Measurements from ENCODE around the gene POC1B. TPM values are rescaled to one million over a fixed set of nuclear protein-coding genes. Genes with fewer than 3 reads are reported as not detected.

POC1B gene
- total and polyA plus RNA-seq, 12 donors, result 3.3 to 18.5 (median 11.8) TPM

DNA sequence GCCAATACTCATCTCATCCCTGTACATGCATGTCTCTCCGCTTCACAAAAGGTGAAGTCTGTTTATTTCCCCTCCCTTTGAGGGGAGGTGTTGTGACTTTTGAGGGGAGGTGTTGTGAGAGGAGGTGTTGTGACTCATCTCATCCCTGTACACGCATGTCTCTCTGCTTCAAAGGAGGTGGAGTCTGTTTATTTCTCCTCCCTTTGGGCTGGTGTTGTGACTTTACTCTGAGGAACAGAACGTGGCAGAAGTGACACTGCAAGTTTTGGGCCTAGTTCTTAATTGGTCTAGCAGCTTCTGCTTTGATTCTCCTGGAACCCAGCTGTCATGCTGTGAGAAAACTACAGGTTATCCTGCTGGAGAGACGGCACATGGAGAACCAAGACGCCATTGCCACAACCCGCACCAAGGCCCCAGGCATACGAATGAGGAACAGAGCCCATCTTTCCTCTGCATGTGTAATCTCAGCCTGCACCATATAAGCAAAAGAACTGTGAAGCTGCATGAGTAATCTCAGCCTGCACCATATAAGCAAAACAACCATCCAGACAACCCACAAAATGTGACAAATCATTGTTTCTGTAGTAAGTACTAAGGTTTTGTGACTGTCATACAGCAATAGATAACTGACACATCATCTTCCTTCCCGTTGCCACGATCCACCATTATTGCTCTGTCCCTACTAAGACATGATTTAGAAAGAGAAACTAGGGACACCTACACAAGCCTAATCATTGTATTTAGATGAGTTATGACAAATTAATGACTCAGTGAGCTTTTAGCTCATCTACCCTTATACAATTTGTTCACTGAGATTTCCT is 31.2 kb downstream of the POC1B start:
- no peak overlapping the region for H3K4me3 ChIP-seq
- TF ChIP-seq, protein P1, sequence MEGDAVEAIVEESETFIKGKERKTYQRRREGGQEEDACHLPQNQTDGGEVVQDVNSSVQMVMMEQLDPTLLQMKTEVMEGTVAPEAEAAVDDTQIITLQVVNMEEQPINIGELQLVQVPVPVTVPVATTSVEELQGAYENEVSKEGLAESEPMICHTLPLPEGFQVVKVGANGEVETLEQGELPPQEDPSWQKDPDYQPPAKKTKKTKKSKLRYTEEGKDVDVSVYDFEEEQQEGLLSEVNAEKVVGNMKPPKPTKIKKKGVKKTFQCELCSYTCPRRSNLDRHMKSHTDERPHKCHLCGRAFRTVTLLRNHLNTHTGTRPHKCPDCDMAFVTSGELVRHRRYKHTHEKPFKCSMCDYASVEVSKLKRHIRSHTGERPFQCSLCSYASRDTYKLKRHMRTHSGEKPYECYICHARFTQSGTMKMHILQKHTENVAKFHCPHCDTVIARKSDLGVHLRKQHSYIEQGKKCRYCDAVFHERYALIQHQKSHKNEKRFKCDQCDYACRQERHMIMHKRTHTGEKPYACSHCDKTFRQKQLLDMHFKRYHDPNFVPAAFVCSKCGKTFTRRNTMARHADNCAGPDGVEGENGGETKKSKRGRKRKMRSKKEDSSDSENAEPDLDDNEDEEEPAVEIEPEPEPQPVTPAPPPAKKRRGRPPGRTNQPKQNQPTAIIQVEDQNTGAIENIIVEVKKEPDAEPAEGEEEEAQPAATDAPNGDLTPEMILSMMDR (IDR thresholded peaks at IDR 0.05), result no peak
- no peak for TF ChIP-seq POLR2A (IDR thresholded peaks at IDR 0.05)
- 86 to 93% (median 92%) methylated on average over 9 of the region's 9 CpGs for WGBS, 4 donors
- H3K9me3 ChIP-seq (replicated peaks in 1 of 3), result no peaks in the 10 kb centered on the region
- DNase-seq, result no peak
- H3K27me3 ChIP-seq, result no peaks in the 10 kb centered on the region
- H3K36me3 ChIP-seq (replicated peaks in 1 of 2), result peaks cover 0 to 2% of the 10 kb centered on the region in 2 donors
- H3K27ac ChIP-seq, result no peak overlapping the region
- no peaks in the 10 kb centered on the region for H3K4me1 ChIP-seq (replicated peaks in 1 of 2)
- intact Hi-C loops (cut with DNase I), result no loop called here

DNA sequence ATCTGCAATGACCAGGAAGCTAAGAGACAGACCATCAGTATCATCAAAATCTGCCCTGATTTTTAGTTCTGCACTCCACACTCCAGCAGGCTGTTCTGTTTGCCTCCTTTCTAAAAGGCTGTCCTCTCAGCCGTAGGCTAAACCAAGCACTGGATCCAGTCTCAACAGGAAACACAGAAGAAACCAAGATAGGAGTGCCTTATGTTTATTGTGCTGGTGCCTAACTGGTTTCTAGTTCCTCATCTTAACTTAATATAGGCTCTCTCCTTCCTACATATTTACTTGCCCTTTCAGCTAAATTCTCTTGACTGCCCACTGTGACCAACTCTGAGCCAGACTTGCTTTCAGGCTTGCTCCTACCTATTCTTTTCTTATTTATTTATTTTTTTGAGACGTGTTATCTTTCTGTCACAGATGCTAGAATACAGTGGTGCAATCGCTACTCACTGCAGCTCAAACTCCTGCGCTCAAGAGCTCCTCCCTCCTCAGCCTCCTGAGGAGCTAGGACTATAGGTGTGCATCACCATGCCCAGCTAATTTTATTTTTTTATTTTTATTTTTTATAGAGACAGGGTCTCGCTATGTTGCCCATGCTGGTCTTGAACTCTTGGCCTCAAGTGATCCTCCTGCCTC is 32.1 kb downstream of the POC1B start:
- Histone ChIP-seq H3K27ac (no peak overlapping the region), H3K36me3 (replicated peaks in 1 of 2) (peaks cover 0 to 5% of the 10 kb centered on the region in 2 donors), H3K4me1 (replicated peaks in 1 of 2) (no peaks in the 10 kb centered on the region), H3K4me3 (no peak overlapping the region), H3K27me3 (no peaks in the 10 kb centered on the region), H3K9me3 (replicated peaks in 1 of 3) (no peaks in the 10 kb centered on the region)
- no peak for DNase-seq
- intact Hi-C loops (cut with DNase I), result no loop called here
- TF ChIP-seq POLR2A (IDR thresholded peaks at IDR 0.05), result no peak
- TF ChIP-seq, protein P1 (IDR thresholded peaks at IDR 0.05), result no peak
- WGBS, 4 donors, result 90 to 95% (median 91%) methylated on average over 5 of the region's 5 CpGs

DNA sequence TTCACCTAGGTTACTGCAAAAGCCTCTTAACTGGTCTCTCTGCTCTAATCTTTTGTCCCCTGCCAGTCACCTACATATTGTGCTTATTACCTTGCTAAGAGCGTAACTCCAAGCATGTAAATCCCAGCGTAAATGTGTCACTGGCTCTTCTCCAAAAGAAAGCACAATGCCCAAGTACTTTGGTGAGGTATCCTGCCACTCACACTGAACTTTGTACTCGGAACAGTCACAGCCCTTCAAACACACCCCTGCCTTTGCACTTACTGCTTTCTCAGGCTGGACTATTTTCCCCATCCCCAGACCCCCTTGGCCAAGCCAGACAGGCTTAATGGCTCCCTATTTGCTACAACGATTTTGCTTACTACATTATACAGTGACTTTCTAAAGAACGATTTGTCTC is 33.0 kb downstream of the POC1B start:
- 76 to 88% (median 79%) methylated on average over 5 of the region's 5 CpGs for WGBS, 4 donors
- no peak for DNase-seq
- Histone ChIP-seq H3K36me3 (replicated peaks in 1 of 2) (peaks cover 0 to 5% of the 10 kb centered on the region in 2 donors), H3K27me3 (no peaks in the 10 kb centered on the region), H3K9me3 (replicated peaks in 1 of 3) (no peaks in the 10 kb centered on the region), H3K4me3 (no peak overlapping the region), H3K4me1 (replicated peaks in 1 of 2) (no peaks in the 10 kb centered on the region), H3K27ac (no peak overlapping the region)
- TF ChIP-seq, protein P1 (IDR thresholded peaks at IDR 0.05), result no peak
- no peak for TF ChIP-seq POLR2A (IDR thresholded peaks at IDR 0.05)
- intact Hi-C loops (cut with DNase I), result no loop called here

DNA sequence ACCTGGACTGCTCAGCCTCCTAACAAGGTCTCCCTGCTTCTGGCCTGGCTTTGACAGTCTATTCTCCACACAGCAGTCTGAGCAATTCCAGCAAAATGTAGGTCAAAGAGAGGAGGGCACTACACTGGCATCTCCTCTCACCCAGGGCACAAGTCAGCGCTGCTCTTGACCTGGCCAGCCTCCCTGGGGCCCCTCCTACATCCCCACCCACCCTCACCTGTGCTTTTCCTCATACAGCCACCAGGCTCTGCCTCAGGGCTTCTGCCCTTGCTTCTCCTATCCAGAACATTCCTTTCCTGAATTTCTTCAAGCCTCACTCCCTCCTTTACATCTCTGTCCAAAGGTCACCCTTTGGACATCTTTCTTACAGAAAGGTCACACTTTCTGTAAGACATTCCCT is 34.9 kb downstream of the POC1B start:
- DNase-seq, result no peak
- H3K4me3 ChIP-seq, result no peak overlapping the region
- H3K9me3 ChIP-seq (replicated peaks in 1 of 3), result no peaks in the 10 kb centered on the region
- intact Hi-C loops (cut with DNase I), result no loop called here
- 83 to 100% (median 96%) methylated on average over 1 of the region's 1 CpG for WGBS, 4 donors
- no peak for TF ChIP-seq POLR2A (IDR thresholded peaks at IDR 0.05)
- TF ChIP-seq, protein P1 (IDR thresholded peaks at IDR 0.05), result no peak
- H3K4me1 ChIP-seq (replicated peaks in 1 of 2), result no peaks in the 10 kb centered on the region
- peaks cover 0 to 5% of the 10 kb centered on the region in 2 donors for H3K36me3 ChIP-seq (replicated peaks in 1 of 2)
- no peak overlapping the region for H3K27ac ChIP-seq
- no peaks in the 10 kb centered on the region for H3K27me3 ChIP-seq
